NCI-H2171 treated with DMSO at 0.1 percent for 48 hours (cell line): ENCODE measurements around the gene BRAP.
"Not testable (repeated sequence)": the region's sequence is repeated elsewhere in the genome, so short reads cannot be mapped to it uniquely, and the experiment has no call there.

Experiments
- DNase-seq: peaks from one replicate; lab custom pipeline; 2025; lab: John Stamatoyannopoulos, UW

Gene BRAP

GRCh38 chr12:111607239-111607638, 78.5 kb downstream of the BRAP start:
- DNase-seq = no peak

- DNase-seq = no peak
Observed at GRCh38 chr12:111606767-111607230, 79.0 kb downstream of the BRAP start.

GRCh38 chr12:111605911-111606766, 79.6 kb downstream of the BRAP start:
- DNase-seq = no peak

GRCh38 chr12:111602857-111603256, 82.9 kb downstream of the BRAP start:
- not testable (repeated sequence) for DNase-seq

GRCh38 chr12:111602348-111602747, 83.4 kb downstream of the BRAP start:
- DNase-seq = no peak

- not testable (repeated sequence) for DNase-seq
Observed at GRCh38 chr12:111600986-111601385, 84.8 kb downstream of the BRAP start.

GRCh38 chr12:111600205-111600642, 85.5 kb downstream of the BRAP start:
- no peak for DNase-seq

- DNase-seq = peak; percentile 94
Observed at GRCh38 chr12:111599453-111600204, 86.1 kb downstream of the BRAP start.

GRCh38 chr12:111598637-111599452, 86.9 kb downstream of the BRAP start, which contains the start of gene ATXN2:
TSS of gene ATXN2 (minus strand) at chr12:111599315. CDS start at chr12:111599034, 281 bp downstream.
- peak; percentile 54 for DNase-seq

- no peak for DNase-seq
Observed at GRCh38 chr12:111597831-111598636, 87.7 kb downstream of the BRAP start.

GRCh38 chr12:111596985-111597830, 88.5 kb downstream of the BRAP start:
- peak; percentile 53 for DNase-seq

GRCh38 chr12:111595341-111595835, 90.4 kb downstream of the BRAP start:
- not testable (repeated sequence) for DNase-seq
